Astrocyte of the cerebellum (primary cell): Measurements from ENCODE around the gene LCA5.
"Not testable (repeated sequence)": the region's sequence is repeated elsewhere in the genome, so short reads cannot be mapped to it uniquely, and the experiment has no call there.

ENCODE experiments used
- DNase-seq: peaks from one replicate; pipeline ENCODE4 v3.0.0-alpha.2; 2011; ENCODE audit warnings: low read depth
- H3K4me3 ChIP-seq: 2 replicates; pipeline ENCODE4 v1.5.1; 2011; ENCODE audit warnings: mild to moderate bottlenecking, low read depth, low read length, moderate library complexity
- in situ Hi-C: cut with HindIII; loops from 2 replicates; pipeline ENCODE4 v1.10.0; 2017; ENCODE audit warnings: low sequenced_read_pairs
- TF ChIP-seq, protein P1 (sequence below): IDR thresholded peaks from 2 replicates; pipeline ENCODE4 v1.5.1; 2012; ENCODE audit warnings: low read length, low read depth, moderate library complexity, mild to moderate bottlenecking; ENCODE audit errors: missing control alignments

The LCA5 gene

DNA sequence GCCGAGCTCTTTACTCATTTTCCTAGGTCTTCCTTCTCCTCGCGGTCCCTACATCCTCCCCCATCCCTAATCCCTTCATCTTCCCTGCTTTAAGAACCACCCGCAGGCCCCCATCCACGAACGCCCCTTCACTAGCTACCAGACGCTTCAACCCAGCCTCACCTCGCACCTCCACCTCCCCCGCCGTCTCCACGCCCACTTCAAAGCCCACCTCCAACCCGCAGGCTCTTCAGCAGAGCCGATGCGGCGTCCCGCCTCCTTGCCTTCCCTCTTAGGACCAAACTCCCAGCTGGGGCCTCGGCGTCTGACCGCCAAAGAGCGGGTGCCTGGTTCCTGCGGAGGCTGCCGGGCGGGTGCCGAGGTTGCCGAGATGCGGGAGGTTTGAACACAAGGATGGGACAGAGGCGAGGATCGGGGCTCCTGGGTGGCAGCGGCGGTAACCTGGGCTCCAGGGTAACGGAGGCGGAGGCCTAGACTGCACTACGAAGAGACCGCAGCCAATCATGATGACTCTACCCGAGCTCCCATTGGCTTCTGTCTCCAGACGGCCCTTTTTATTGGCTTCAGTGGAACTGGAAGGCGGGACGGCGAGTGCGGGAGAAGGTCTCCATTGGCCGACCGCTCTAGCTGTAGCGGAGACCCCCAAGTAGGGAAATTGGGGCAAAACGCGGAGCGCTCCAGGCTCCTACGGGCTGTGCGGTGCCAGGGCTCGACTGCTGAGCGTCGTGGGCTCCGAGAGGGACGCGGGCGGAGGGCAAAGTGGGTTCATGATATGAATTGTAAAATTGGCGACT lies at the start of gene LCA5:
LCA5 (minus strand) TSS at position 477 of the 794 bp plus-strand sequence. CDS start 18,536 bp downstream, outside the sequence.
- DNase-seq = peak; percentile 97
- in situ Hi-C loops = no loop called here
- H3K4me3 ChIP-seq = peak within 1 kb of the TSS; percentile 85
- TF ChIP-seq, protein P1, sequence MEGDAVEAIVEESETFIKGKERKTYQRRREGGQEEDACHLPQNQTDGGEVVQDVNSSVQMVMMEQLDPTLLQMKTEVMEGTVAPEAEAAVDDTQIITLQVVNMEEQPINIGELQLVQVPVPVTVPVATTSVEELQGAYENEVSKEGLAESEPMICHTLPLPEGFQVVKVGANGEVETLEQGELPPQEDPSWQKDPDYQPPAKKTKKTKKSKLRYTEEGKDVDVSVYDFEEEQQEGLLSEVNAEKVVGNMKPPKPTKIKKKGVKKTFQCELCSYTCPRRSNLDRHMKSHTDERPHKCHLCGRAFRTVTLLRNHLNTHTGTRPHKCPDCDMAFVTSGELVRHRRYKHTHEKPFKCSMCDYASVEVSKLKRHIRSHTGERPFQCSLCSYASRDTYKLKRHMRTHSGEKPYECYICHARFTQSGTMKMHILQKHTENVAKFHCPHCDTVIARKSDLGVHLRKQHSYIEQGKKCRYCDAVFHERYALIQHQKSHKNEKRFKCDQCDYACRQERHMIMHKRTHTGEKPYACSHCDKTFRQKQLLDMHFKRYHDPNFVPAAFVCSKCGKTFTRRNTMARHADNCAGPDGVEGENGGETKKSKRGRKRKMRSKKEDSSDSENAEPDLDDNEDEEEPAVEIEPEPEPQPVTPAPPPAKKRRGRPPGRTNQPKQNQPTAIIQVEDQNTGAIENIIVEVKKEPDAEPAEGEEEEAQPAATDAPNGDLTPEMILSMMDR = no peak

DNA sequence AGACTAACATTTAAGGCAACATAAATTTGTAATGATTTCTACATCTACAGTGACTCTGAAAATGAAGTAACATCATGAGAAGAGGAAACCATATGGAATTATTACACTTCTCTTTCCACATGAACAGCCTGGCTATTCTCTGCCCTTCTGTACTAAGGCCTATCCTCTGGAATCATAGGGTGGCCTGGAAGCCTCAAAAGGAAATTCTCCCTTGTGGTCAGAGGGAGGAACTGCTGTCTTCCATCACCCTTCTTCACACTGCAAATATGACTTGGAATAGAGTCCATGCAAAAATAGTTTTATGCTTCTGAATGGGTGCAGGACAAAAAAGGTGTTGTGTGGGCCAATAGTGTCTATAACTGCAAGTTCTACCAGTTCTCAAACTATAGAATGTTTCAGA lies 49.3 kb upstream of the LCA5 start:
- DNase-seq = no peak
- TF ChIP-seq, protein P1 = peak; percentile 72
- in situ Hi-C loops = no loop called here
- H3K4me3 ChIP-seq = no peak overlapping the region

DNA sequence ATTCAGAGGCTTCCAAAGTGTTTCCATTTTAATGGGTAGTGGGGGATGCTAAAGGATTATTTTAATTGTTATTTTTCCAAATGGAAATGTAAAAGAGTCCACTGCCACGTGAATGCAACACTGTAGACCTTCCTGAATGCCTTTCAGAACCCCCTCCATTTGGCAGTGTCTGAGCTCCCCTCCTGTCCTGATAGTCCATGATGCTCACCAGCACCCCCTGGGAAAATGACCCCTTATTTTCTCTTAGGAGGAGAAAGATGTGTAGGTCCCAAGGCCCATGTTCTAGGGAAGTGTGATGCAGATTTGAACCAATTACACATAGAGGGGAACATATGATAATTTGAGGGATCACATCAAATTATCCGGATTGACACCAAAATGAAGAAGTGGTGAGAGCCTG lies 47.1 kb upstream of the LCA5 start:
- in situ Hi-C loops = no loop called here
- H3K4me3 ChIP-seq = no peak overlapping the region
- TF ChIP-seq, protein P1 = no peak
- no peak for DNase-seq

DNA sequence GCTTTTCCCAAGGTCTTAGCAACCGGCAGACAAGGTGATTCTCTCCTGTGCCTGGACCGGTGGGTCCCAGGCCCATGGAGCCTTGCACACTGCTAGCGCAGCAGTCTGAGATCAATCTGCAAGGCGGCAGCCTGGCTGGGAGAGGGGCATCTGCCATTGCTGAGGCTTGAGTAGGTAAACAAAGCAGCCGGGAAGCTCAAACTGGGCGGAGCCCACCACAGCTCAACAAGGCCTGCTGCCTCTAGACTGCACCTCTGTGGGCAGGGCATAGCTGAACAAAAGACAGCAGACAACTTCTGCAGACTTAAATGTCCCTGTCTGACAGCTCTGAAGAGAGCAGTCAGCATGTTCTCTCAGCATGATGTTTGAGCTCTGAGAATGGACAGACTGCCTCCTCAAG lies 40.7 kb upstream of the LCA5 start:
- H3K4me3 ChIP-seq, in situ Hi-C loops, DNase-seq: not testable (repeated sequence)

DNA sequence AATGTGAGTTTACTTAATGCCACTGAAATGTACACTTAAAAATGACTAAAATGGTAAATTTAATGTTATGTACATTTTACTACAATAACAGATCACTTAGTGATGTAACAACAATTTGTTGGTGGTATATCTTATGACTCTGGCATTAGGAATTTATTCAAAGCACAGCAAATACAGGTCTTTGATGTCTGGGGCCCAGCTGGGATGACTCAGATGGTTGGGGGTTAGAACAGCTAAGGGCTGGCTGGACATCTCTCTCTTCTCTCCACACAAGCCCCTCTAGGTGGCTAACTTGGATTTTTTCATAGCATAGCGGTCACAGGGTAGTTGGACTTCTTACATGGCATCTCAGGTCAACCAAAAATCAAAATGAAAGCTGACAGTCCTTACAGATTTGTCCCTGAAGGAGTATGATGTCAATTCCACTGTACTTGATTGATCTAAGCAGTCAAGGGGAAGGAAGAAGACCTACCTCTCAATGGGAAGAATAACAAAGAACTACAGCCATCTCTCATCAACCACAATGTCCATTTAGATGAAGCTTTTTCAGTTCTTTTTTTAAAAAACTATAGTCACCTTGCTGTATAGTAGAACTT lies 37.5 kb upstream of the LCA5 start:
- TF ChIP-seq, protein P1 = no peak
- in situ Hi-C loops = no loop called here
- DNase-seq = peak; percentile 69
- no peak overlapping the region for H3K4me3 ChIP-seq

DNA sequence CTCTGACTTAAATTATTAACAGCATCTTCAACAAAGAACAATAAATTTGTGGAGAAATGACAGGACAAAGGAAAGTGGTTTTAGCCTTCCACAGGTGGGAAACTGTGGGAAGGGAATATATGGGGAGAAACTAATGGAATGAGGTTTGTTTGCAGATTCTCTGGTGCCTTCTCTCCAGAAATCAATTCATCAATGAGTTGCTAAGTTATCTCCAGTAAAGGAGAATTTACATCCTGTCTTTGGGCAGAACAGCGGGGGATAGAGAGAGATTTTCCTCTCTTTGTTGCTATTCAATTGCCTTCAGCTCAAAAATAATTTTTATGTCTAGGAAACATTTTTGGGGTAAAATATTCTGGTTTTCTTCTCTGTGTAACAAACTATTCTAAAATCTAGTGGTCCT lies 36.9 kb upstream of the LCA5 start:
- DNase-seq = no peak
- H3K4me3 ChIP-seq = no peak overlapping the region
- in situ Hi-C loops = no loop called here
- TF ChIP-seq, protein P1 = no peak

DNA sequence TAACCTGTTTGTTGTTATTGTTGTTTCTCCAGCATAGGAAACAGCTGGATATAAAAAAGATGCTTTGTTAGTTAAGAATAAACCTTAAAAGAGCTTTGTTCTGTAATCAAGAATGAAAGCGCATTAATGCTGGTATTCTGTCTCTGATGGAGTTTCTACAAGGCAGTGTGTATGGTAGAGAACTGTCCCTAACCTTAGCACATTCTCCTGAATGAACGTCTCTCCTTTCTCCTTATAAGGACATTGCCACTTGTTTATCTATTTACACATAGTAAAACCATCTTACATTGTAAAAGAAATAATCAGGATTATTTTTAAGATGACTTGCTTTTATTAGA lies 33.8 kb upstream of the LCA5 start:
- TF ChIP-seq, protein P1 = no peak
- H3K4me3 ChIP-seq = no peak overlapping the region
- in situ Hi-C loops = no loop called here
- no peak for DNase-seq
